PC-3 (cell line): ENCODE data around the gene SMIM17.

Experiments
- EZH2 ChIP-seq: fragments of 300-600 bp; sonication (generic); IDR thresholded peaks from one replicate; pipeline ENCODE4 v1.6.1; 2017; ENCODE audit warnings: antibody characterized with exemption, mild to moderate bottlenecking, low read length; ENCODE audit not compliant: unreplicated experiment
- EZH2phosphoT487 ChIP-seq: fragments of 300-600 bp; sonication (generic); IDR thresholded peaks from 2 replicates; pipeline ENCODE4 v1.6.1; 2018; ENCODE audit warnings: mild to moderate bottlenecking, antibody characterized with exemption, low read length, borderline replicate concordance
- TF ChIP-seq, protein P1 (sequence below): fragments of 300-600 bp; sonication (generic); conservative IDR thresholded peaks from 2 replicates; pipeline ENCODE4 v1.5.1; 2017; ENCODE audit warnings: antibody characterized with exemption, low read depth, mild to moderate bottlenecking, low read length

DNA sequence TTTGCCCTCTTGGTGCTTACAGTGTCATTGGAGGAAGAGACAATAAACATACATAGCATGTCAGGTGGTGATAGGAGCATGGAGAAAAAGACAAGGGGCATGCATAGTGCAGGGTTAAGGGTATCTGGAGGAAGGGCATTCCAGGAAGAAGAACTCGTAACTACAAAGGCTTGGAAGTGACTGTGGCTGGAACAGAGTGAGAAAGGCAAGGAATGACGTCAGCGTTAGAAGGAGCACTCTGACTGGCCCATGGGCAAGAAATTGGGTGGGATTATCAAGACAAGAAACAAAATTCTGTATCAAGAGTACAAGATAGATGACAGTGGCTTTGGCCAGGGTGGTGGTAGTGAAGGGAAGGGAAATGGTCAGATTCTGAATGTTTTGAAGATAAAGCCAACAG lies 11.2 kb downstream of the SMIM17 start:
- TF ChIP-seq, protein P1, sequence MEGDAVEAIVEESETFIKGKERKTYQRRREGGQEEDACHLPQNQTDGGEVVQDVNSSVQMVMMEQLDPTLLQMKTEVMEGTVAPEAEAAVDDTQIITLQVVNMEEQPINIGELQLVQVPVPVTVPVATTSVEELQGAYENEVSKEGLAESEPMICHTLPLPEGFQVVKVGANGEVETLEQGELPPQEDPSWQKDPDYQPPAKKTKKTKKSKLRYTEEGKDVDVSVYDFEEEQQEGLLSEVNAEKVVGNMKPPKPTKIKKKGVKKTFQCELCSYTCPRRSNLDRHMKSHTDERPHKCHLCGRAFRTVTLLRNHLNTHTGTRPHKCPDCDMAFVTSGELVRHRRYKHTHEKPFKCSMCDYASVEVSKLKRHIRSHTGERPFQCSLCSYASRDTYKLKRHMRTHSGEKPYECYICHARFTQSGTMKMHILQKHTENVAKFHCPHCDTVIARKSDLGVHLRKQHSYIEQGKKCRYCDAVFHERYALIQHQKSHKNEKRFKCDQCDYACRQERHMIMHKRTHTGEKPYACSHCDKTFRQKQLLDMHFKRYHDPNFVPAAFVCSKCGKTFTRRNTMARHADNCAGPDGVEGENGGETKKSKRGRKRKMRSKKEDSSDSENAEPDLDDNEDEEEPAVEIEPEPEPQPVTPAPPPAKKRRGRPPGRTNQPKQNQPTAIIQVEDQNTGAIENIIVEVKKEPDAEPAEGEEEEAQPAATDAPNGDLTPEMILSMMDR = no peak
- TF ChIP-seq EZH2 (no peak), EZH2phosphoT487 (no peak)
